Thyroid gland (tissue), 4 donors: ENCODE data around the gene EYA3.

ENCODE experiments used
- CTCF ChIP-seq, 6 experiments: fragments of 200-600 bp in 3 of 6; fragments of 450-650 bp in 3 of 6; sonication (generic) in 3 of 6; IDR thresholded peaks; one replicate each; pipeline ENCODE4 v1.5.1; 2016 to 2019; ENCODE audit warnings: antibody characterized with exemption in 6 of 6, mild to moderate bottlenecking in 2 of 6, inconsistent platforms in 1 of 6, moderate library complexity in 1 of 6
- POLR2A ChIP-seq, 2 donors: fragments of 450-650 bp; IDR thresholded peaks; one replicate each; pipeline ENCODE4 v1.6.1; 2017; ENCODE audit warnings: antibody characterized with exemption in 2 of 2, mild to moderate bottlenecking in 2 of 2, moderate library complexity in 1 of 2

- peak in 1 of 6 experiments; percentile 16 for TF ChIP-seq CTCF (IDR thresholded peaks at IDR 0.05)
- no peak for TF ChIP-seq POLR2A (IDR thresholded peaks at IDR 0.05)
Measured at GRCh38 chr1:28036431-28036830, 52.0 kb downstream of the EYA3 start.
